Cardiac muscle cell (in vitro differentiated cells and primary cell): ENCODE results near the gene LPP. TPM values are rescaled to one million over a fixed set of nuclear protein-coding genes. Genes with fewer than 3 reads are reported as not detected.
A peak's percentile ranks its signal among the peaks of the same experiment; 100 is the strongest.

Experiments used
- DNase-seq, 2 donors: peaks; one replicate each; pipeline versions ENCODE4 v3.0.0 to v3.0.0-alpha.2; 2010 to 2017; ENCODE audit warnings: low read depth in 1 of 2, low spot score in 1 of 2
- H3K27ac ChIP-seq: fragments of 200-600 bp; sonication (generic); 2 replicates; pipeline ENCODE4 v1.5.1; 2016
- H3K27me3 ChIP-seq: fragments of 200-600 bp; sonication (generic); 2 replicates; pipeline ENCODE4 v1.6.0; 2016; ENCODE audit warnings: control low read depth
- H3K36me3 ChIP-seq: fragments of 200-600 bp; sonication (generic); 2 replicates; pipeline ENCODE4 v1.5.1; 2016; ENCODE audit warnings: control low read depth
- H3K4me1 ChIP-seq: fragments of 200-600 bp; sonication (generic); 2 replicates; pipeline ENCODE4 v1.8.1; 2017; ENCODE audit warnings: low read depth, mild to moderate bottlenecking, mixed run types
- H3K4me3 ChIP-seq: fragments of 200-600 bp; sonication (generic); 2 replicates; pipeline ENCODE4 v1.5.1; 2016; ENCODE audit warnings: mild to moderate bottlenecking
- H3K9me3 ChIP-seq: fragments of 200-600 bp; sonication (generic); 2 replicates; pipeline ENCODE4 v1.5.1; 2017; ENCODE audit warnings: low read depth, mild to moderate bottlenecking, control low read depth
- polyA plus RNA-seq: library from polyadenylated mRNA; unstranded; fragments of >200 nt; fragmentation: Nextera tagmentation; extraction: Ambion mirVana; gene quantifications from 2 replicates; pipeline ENCODE4 v1.2.1, GENCODE V29; 2016
- total RNA-seq: library from RNA; depleted of rRNA; stranded (reverse); fragments of >200 nt; gene quantifications from 2 replicates; pipeline ENCODE4 v1.2.3, GENCODE V29; 2016
- TF ChIP-seq, protein P1 (sequence below): IDR thresholded peaks from 2 replicates; pipeline ENCODE4 v1.5.1; 2012; ENCODE audit warnings: low read depth, mild to moderate bottlenecking, low read length

LPP gene
- total and polyA plus RNA-seq, 2 experiments from 2014 or later: 21.4 to 45.2 TPM

DNA sequence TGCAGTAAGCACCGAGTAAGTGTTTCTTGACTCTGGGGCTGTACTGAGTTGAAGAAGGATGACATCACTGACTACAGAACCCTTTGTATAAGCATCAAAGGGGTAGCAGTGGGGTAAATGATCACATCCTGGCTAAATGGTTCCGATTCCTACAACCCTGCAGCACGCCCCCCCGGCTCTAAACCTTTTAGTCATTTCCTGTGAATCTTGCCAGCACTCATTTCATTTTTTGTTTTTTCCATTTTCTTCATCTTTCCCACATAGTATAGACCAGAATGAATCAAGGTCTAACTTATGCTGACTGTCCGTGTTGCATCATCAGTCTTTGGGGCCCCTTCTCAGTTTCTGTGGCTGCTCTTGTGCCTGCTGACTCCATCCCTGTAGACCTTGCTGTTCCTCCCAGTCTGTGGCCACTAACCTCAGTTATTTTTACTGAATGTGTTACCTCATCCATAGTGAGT lies 634.7 kb downstream of the LPP start:
- Histone ChIP-seq H3K4me3 (no peak overlapping the region), H3K27me3 (no peaks in the 10 kb centered on the region), H3K27ac (no peak overlapping the region), H3K4me1 (peaks cover 5% of the 10 kb centered on the region), H3K36me3 (no peaks in the 10 kb centered on the region), H3K9me3 (no peaks in the 10 kb centered on the region)
- TF ChIP-seq, protein P1, sequence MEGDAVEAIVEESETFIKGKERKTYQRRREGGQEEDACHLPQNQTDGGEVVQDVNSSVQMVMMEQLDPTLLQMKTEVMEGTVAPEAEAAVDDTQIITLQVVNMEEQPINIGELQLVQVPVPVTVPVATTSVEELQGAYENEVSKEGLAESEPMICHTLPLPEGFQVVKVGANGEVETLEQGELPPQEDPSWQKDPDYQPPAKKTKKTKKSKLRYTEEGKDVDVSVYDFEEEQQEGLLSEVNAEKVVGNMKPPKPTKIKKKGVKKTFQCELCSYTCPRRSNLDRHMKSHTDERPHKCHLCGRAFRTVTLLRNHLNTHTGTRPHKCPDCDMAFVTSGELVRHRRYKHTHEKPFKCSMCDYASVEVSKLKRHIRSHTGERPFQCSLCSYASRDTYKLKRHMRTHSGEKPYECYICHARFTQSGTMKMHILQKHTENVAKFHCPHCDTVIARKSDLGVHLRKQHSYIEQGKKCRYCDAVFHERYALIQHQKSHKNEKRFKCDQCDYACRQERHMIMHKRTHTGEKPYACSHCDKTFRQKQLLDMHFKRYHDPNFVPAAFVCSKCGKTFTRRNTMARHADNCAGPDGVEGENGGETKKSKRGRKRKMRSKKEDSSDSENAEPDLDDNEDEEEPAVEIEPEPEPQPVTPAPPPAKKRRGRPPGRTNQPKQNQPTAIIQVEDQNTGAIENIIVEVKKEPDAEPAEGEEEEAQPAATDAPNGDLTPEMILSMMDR: no peak
- DNase-seq: peak in 1 of 2 donors; percentile 93

DNA sequence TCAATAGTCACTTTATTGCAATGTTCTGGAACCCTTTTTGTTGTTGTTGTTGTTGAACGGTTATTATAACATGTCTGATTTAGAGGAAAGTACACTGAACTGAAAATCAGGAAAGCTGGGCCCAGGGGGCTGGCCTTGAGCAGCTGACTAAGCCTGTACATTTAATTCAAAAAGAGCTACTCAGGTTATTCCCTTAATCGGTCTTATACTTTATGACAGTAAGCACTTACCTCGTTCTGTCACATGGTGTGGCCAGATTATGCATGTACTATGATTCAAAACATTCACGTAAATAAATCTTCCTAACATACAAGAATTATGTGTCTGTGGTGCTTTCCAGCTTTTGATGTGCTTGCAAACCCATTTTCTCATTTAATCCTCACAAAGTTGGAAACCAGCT lies 635.3 kb downstream of the LPP start:
- H3K27me3 ChIP-seq: no peaks in the 10 kb centered on the region
- H3K4me3 ChIP-seq: no peak overlapping the region
- no peaks in the 10 kb centered on the region for H3K9me3 ChIP-seq
- H3K4me1 ChIP-seq: peaks cover 5% of the 10 kb centered on the region
- no peak overlapping the region for H3K27ac ChIP-seq
- TF ChIP-seq, protein P1: no peak
- H3K36me3 ChIP-seq: no peaks in the 10 kb centered on the region
- DNase-seq: no peak

GRCh38 chr3:188791311-188791710 lies 637.4 kb downstream of the LPP start:
- no peak for DNase-seq
- Histone ChIP-seq H3K36me3 (no peaks in the 10 kb centered on the region), H3K4me1 (peaks cover 5% of the 10 kb centered on the region), H3K4me3 (no peak overlapping the region), H3K27ac (no peak overlapping the region), H3K27me3 (no peaks in the 10 kb centered on the region), H3K9me3 (no peaks in the 10 kb centered on the region)
- TF ChIP-seq, protein P1: no peak

GRCh38 chr3:188792793-188793192 lies 638.8 kb downstream of the LPP start:
- no peaks in the 10 kb centered on the region for H3K9me3 ChIP-seq
- DNase-seq: peak; percentile 16 to 56
- H3K36me3 ChIP-seq: no peaks in the 10 kb centered on the region
- no peak overlapping the region for H3K4me3 ChIP-seq
- no peak overlapping the region for H3K27ac ChIP-seq
- H3K27me3 ChIP-seq: no peaks in the 10 kb centered on the region
- H3K4me1 ChIP-seq: peaks cover under 1% of the 10 kb centered on the region
- TF ChIP-seq, protein P1: peak; percentile 45

GRCh38 chr3:188796122-188796631 lies 642.2 kb downstream of the LPP start:
- no peaks in the 10 kb centered on the region for H3K27me3 ChIP-seq
- TF ChIP-seq, protein P1: no peak
- no peaks in the 10 kb centered on the region for H3K9me3 ChIP-seq
- DNase-seq: peak in 1 of 2 donors; percentile 94
- no peak overlapping the region for H3K4me3 ChIP-seq
- H3K27ac ChIP-seq: no peak overlapping the region
- no peaks in the 10 kb centered on the region for H3K36me3 ChIP-seq
- no peaks in the 10 kb centered on the region for H3K4me1 ChIP-seq
